Endodermal cell (in vitro differentiated cells): ENCODE results near the gene MAML2. TPM values are rescaled to one million over a fixed set of nuclear protein-coding genes. Genes with fewer than 3 reads are reported as not detected.

ENCODE experiments used
- DNase-seq: peaks from one replicate; pipeline ENCODE4 v3.0.0-alpha.2; 2017
- H3K27ac ChIP-seq: 2 replicates; pipeline ENCODE4 v1.5.1; 2013; ENCODE audit warnings: mild to moderate bottlenecking, low read depth, low read length, moderate library complexity
- H3K27me3 ChIP-seq: 2 replicates; pipeline ENCODE4 v1.6.1; 2013; ENCODE audit warnings: mild to moderate bottlenecking, low read length, moderate library complexity; ENCODE audit not compliant: insufficient read depth, control insufficient read depth, poor library complexity, severe bottlenecking
- H3K36me3 ChIP-seq: 2 replicates; pipeline ENCODE4 v1.7.0; 2013; ENCODE audit warnings: mild to moderate bottlenecking, low read length, moderate library complexity; ENCODE audit not compliant: control insufficient read depth, insufficient read depth
- H3K4me1 ChIP-seq: one replicate; pipeline ENCODE4 v1.7.0; 2013; ENCODE audit warnings: low read length; ENCODE audit not compliant: control insufficient read depth, insufficient read depth
- H3K4me3 ChIP-seq: 2 replicates; pipeline ENCODE4 v1.5.1; 2013; ENCODE audit warnings: mild to moderate bottlenecking, low read length, moderate library complexity
- H3K9ac ChIP-seq: 2 replicates; pipeline ENCODE4 v1.6.1; 2013; ENCODE audit warnings: mild to moderate bottlenecking, low read length, moderate library complexity; ENCODE audit not compliant: poor library complexity, severe bottlenecking; ENCODE audit errors: extremely low read depth
- H3K9me3 ChIP-seq: 2 replicates; pipeline ENCODE4 v1.6.1; 2013; ENCODE audit warnings: mild to moderate bottlenecking, low read length, moderate library complexity; ENCODE audit not compliant: control insufficient read depth
- H3K27ac Mint-ChIP-seq: 2 replicates; pipeline ENCODE4 v1.8.0; 2020; ENCODE audit warnings: mixed read lengths
- H3K27me3 Mint-ChIP-seq: 2 replicates; pipeline ENCODE4 v1.8.0; 2021; ENCODE audit warnings: mild to moderate bottlenecking, mixed read lengths; ENCODE audit not compliant: insufficient read depth
- H3K36me3 Mint-ChIP-seq: 2 replicates; pipeline ENCODE4 v1.8.0; 2020; ENCODE audit warnings: low read depth, mixed read lengths
- H3K4me1 Mint-ChIP-seq: 2 replicates; pipeline ENCODE4 v1.8.0; 2020; ENCODE audit warnings: mixed read lengths
- H3K4me3 Mint-ChIP-seq: 2 replicates; pipeline ENCODE4 v1.8.0; 2020; ENCODE audit warnings: mild to moderate bottlenecking, moderate library complexity, mixed read lengths
- H3K9me3 Mint-ChIP-seq: 2 replicates; pipeline ENCODE4 v1.8.0; 2020; ENCODE audit warnings: mild to moderate bottlenecking, mixed read lengths
- CTCF ChIP-seq: fragments of 200-600 bp; sonication (generic); conservative IDR thresholded peaks from 2 replicates; pipeline ENCODE4 v1.5.0; 2021; ENCODE audit warnings: antibody characterized with exemption, mild to moderate bottlenecking
- WGBS, 2 experiments: methylation state at CpG; one replicate each; pipeline versions ENCODE4 v1.1.5 to v1.1.7; 2013; ENCODE audit warnings: missing lambda C conversion rate in 2 of 2, mixed read lengths in 1 of 2; ENCODE audit not compliant: insufficient coverage in 1 of 2, insufficient read length in 1 of 2; 5-methylcytosine and 5-hydroxymethylcytosine counted together
- total RNA-seq, 2 donors: library from RNA; stranded (reverse); fragmentation: NEBNext Ultra II Directional in 1 of 2; extraction: Animal tissue kit (Norgen Biotek cat#: 25700) in 1 of 2; gene quantifications; 2 replicates in 1 of 2; 3 replicates in 1 of 2; pipeline ENCODE4 v1.2.1, GENCODE V29; 2021

The MAML2 gene
- total RNA-seq, 2 donors from 2014 or later, result 6.6 to 8.0 TPM

- no peak for DNase-seq
- Histone ChIP-seq H3K9ac (no peak overlapping the region), H3K4me3 (no peak overlapping the region), H3K9me3 (peaks cover 25% of the 10 kb centered on the region), H3K4me1 (no peaks in the 10 kb centered on the region), H3K36me3 (peaks cover 57% of the 10 kb centered on the region), H3K27me3 (no peaks in the 10 kb centered on the region), H3K27ac (no peak overlapping the region)
- peaks cover 3% of the 10 kb centered on the region for H3K4me1 Mint-ChIP-seq
- H3K4me3 Mint-ChIP-seq, result no peak overlapping the region
- H3K36me3 Mint-ChIP-seq, result peaks cover 33% of the 10 kb centered on the region
- WGBS, 2 experiments, result 85 to 96% methylated on average over 2 of the region's 2 CpGs
- H3K27ac Mint-ChIP-seq, result no peak overlapping the region
- TF ChIP-seq CTCF, result no peak
- H3K9me3 Mint-ChIP-seq, result peaks cover 15% of the 10 kb centered on the region
- H3K27me3 Mint-ChIP-seq, result no peaks in the 10 kb centered on the region
Observed at GRCh38 chr11:96367342-96367741, 24.3 kb upstream of the MAML2 start.

- no peak for TF ChIP-seq CTCF
- no peak overlapping the region for H3K27ac ChIP-seq
- Mint-ChIP-seq H3K9me3 (peaks cover 15% of the 10 kb centered on the region), H3K27ac (no peak overlapping the region), H3K36me3 (peaks cover 28% of the 10 kb centered on the region), H3K27me3 (no peaks in the 10 kb centered on the region), H3K4me1 (no peaks in the 10 kb centered on the region), H3K4me3 (no peak overlapping the region)
- H3K9me3 ChIP-seq, result peaks cover 25% of the 10 kb centered on the region
- H3K27me3 ChIP-seq, result no peaks in the 10 kb centered on the region
- H3K36me3 ChIP-seq, result peaks cover 64% of the 10 kb centered on the region
- H3K4me1 ChIP-seq, result no peaks in the 10 kb centered on the region
- DNase-seq, result no peak
- no peak overlapping the region for H3K9ac ChIP-seq
- 86 to 100% methylated on average over 1 of the region's 1 CpG for WGBS, 2 experiments
- no peak overlapping the region for H3K4me3 ChIP-seq
Observed at GRCh38 chr11:96366024-96366423, 23.0 kb upstream of the MAML2 start.

- TF ChIP-seq CTCF, result no peak
- no peaks in the 10 kb centered on the region for H3K27me3 Mint-ChIP-seq
- no peaks in the 10 kb centered on the region for H3K4me1 Mint-ChIP-seq
- H3K36me3 ChIP-seq, result peaks cover 65% of the 10 kb centered on the region
- H3K27ac ChIP-seq, result no peak overlapping the region
- H3K4me3 ChIP-seq, result no peak overlapping the region
- H3K27me3 ChIP-seq, result no peaks in the 10 kb centered on the region
- peaks cover 15% of the 10 kb centered on the region for H3K9me3 Mint-ChIP-seq
- no peak for DNase-seq
- WGBS, 2 experiments, result 100% methylated on average over 1 of the region's 1 CpG; no CpG with 5 or more reads in 1 of the 2 experiments
- H3K4me3 Mint-ChIP-seq, result no peak overlapping the region
- H3K9me3 ChIP-seq, result peaks cover 25% of the 10 kb centered on the region
- H3K27ac Mint-ChIP-seq, result no peak overlapping the region
- no peaks in the 10 kb centered on the region for H3K4me1 ChIP-seq
- peaks cover 28% of the 10 kb centered on the region for H3K36me3 Mint-ChIP-seq
- no peak overlapping the region for H3K9ac ChIP-seq
Observed at GRCh38 chr11:96365493-96365892, 22.5 kb upstream of the MAML2 start.
